Measurements from ENCODE around the gene TSPAN17. TPM values are rescaled to one million over a fixed set of nuclear protein-coding genes. Genes with fewer than 3 reads are reported as not detected.

Gene TSPAN17
- total RNA-seq, 1 experiment from 2014 or later, result 50.1 TPM

- Histone ChIP-seq H3K9me3 (ENCODE audit: control insufficient read depth in 1 of 2, insufficient read depth in 1 of 2, low read depth in 1 of 2, low read length in 2 of 2) (no peaks in the 10 kb centered on the region), H3K27me3 (ENCODE audit: insufficient read depth, low read length) (no peaks in the 10 kb centered on the region), H3K27ac (ENCODE audit: low read depth, low read length) (no peak overlapping the region), H3K9me2 (ENCODE audit: insufficient read depth) (no peaks in the 10 kb centered on the region), H3K79me2 (ENCODE audit: insufficient read depth, low read length) (no peaks in the 10 kb centered on the region), H3K4me3 (replicated peaks in 1 of 2; ENCODE audit: low read depth in 1 of 2, low read length in 2 of 2) (no peak overlapping the region), H3K4me2 (ENCODE audit: low read length) (no peak overlapping the region), H4K20me1 (ENCODE audit: insufficient read depth) (no peaks in the 10 kb centered on the region), H3K36me3 (ENCODE audit: control insufficient read depth in 1 of 2, insufficient read depth in 2 of 2, low read length in 2 of 2) (no peaks in the 10 kb centered on the region), H3K9ac (ENCODE audit: low read length) (no peak overlapping the region), H3K4me1 (ENCODE audit: control insufficient read depth in 1 of 2, insufficient read depth in 2 of 2, low read length in 2 of 2) (peaks cover 2 to 15% of the 10 kb centered on the region in 2 experiments; a peak in 3 of 4 replicates), H2AFZ (ENCODE audit: low read depth, low read length, poor library complexity, severe bottlenecking) (no peak overlapping the region)
- ChIA-PET RAD21 (ENCODE audit: low non-redundant PET in 1 of 2, low total read pairs in 2 of 2, uncharacterized antibody in 2 of 2, unreplicated experiment in 2 of 2) (no interaction called here), POLR2A (no interaction called here), CTCF (interaction anchor here (0.8 to 1.5 kb wide), 2 partner anchors 39 to 48 kb away, joined by 3 to 4 read pairs; no protein-coding TSS in a partner anchor)
- intact Hi-C loops (cut with micrococcal nuclease), result no loop called here
- DNase-seq (ENCODE audit: low read depth, low spot score) (no peak), ATAC-seq (no peak)
- TF ChIP-seq TCF7L2 (IDR thresholded peaks at IDR 0.05; ENCODE audit: borderline replicate concordance, extremely low read depth, insufficient read depth, insufficient read length) (no peak), POLR2A (IDR thresholded peaks at IDR 0.05; ENCODE audit: borderline replicate concordance, extremely low read depth, insufficient read depth, insufficient read length) (no peak), ZBTB33 (IDR thresholded peaks at IDR 0.05; ENCODE audit: extremely low read depth, insufficient replicate concordance, low read length) (no peak), CBX3 (IDR thresholded peaks at IDR 0.05; ENCODE audit: low read depth) (no peak), POLR2AphosphoS5 (IDR thresholded peaks at IDR 0.05; ENCODE audit: low read depth, low read length) (no peak), EGR1 (IDR thresholded peaks at IDR 0.05; ENCODE audit: low read depth) (no peak)
- TF ChIP-seq, protein P1, sequence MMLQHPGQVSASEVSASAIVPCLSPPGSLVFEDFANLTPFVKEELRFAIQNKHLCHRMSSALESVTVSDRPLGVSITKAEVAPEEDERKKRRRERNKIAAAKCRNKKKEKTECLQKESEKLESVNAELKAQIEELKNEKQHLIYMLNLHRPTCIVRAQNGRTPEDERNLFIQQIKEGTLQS (IDR thresholded peaks at IDR 0.05), result no peak
- TF ChIP-seq, protein P2, sequence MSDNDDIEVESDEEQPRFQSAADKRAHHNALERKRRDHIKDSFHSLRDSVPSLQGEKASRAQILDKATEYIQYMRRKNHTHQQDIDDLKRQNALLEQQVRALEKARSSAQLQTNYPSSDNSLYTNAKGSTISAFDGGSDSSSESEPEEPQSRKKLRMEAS (IDR thresholded peaks at IDR 0.05), result no peak
- no TSS peak for BruUV-seq (replicated peaks)
These were observed 25.6 kb upstream of the TSPAN17 start for GRCh38 chr5:176621661-176622079.

All from HCT116 (cell line).